Measurements from ENCODE around the gene NPAS3.

Gene NPAS3

DNA sequence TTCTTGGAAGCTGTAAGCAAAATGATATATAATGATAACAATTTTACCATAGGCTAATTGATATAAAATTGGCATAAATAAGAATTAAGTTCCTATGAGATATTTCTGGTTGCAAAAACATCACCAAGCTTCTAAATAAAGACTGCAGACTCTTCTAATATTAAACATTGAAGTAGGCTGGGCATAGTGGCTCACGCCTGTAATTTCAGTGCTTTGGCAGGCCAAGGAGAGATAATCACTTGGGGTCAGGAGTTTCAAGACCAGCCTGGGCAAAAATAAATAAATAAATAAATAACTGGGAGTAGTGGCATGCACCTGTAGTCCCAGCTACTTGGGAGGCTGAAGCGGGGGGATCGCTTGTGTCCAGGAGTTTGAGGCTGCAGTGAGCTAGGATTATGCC, 71.8 kb downstream of the NPAS3 start:
- TF ChIP-seq SIN3A (IDR thresholded peaks at IDR 0.05; ENCODE audit: borderline replicate concordance, insufficient read depth, low read length) (no peak), TAF1 (IDR thresholded peaks at IDR 0.05; ENCODE audit: borderline replicate concordance, insufficient read depth, low read length) (no peak), FOXP2 (optimal IDR thresholded peaks at IDR 0.05; ENCODE audit: borderline replicate concordance, extremely low read depth, extremely low read length, insufficient read depth) (no peak), POLR2AphosphoS5 (IDR thresholded peaks at IDR 0.05; ENCODE audit: low read depth, low read length) (no peak)
- TF ChIP-seq, protein P1, sequence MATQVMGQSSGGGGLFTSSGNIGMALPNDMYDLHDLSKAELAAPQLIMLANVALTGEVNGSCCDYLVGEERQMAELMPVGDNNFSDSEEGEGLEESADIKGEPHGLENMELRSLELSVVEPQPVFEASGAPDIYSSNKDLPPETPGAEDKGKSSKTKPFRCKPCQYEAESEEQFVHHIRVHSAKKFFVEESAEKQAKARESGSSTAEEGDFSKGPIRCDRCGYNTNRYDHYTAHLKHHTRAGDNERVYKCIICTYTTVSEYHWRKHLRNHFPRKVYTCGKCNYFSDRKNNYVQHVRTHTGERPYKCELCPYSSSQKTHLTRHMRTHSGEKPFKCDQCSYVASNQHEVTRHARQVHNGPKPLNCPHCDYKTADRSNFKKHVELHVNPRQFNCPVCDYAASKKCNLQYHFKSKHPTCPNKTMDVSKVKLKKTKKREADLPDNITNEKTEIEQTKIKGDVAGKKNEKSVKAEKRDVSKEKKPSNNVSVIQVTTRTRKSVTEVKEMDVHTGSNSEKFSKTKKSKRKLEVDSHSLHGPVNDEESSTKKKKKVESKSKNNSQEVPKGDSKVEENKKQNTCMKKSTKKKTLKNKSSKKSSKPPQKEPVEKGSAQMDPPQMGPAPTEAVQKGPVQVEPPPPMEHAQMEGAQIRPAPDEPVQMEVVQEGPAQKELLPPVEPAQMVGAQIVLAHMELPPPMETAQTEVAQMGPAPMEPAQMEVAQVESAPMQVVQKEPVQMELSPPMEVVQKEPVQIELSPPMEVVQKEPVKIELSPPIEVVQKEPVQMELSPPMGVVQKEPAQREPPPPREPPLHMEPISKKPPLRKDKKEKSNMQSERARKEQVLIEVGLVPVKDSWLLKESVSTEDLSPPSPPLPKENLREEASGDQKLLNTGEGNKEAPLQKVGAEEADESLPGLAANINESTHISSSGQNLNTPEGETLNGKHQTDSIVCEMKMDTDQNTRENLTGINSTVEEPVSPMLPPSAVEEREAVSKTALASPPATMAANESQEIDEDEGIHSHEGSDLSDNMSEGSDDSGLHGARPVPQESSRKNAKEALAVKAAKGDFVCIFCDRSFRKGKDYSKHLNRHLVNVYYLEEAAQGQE (IDR thresholded peaks at IDR 0.05; ENCODE audit: insufficient read depth in 1 of 2, low read depth in 2 of 2, low read length in 2 of 2) = no peak

DNA sequence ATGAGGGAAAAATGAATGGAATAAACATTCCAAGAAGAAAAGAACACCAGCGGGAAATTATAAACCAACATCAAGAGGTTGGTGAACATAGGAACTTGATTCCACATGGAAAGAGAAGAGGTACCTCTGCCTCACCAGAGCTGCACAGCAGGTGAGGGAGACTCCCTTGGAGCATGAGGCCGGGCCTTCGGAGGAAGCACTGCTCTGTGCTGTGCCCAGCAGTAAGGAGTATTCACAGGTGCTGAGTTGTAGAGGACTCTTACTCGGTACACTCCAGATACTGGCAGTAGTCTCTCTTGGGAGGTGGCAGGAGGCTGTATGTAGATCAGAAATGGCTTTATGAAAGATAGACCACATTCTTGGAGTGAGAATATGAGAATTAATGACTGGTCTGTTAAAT, 76.0 kb downstream of the NPAS3 start:
- TF ChIP-seq FOXP2 (optimal IDR thresholded peaks at IDR 0.05; ENCODE audit: borderline replicate concordance, extremely low read depth, extremely low read length, insufficient read depth) (no peak), POLR2AphosphoS5 (IDR thresholded peaks at IDR 0.05; ENCODE audit: low read depth, low read length) (no peak), SIN3A (IDR thresholded peaks at IDR 0.05; ENCODE audit: borderline replicate concordance, insufficient read depth, low read length) (no peak), TAF1 (IDR thresholded peaks at IDR 0.05; ENCODE audit: borderline replicate concordance, insufficient read depth, low read length) (no peak)
- TF ChIP-seq, protein P1 (IDR thresholded peaks at IDR 0.05; ENCODE audit: insufficient read depth in 1 of 2, low read depth in 2 of 2, low read length in 2 of 2) = no peak

DNA sequence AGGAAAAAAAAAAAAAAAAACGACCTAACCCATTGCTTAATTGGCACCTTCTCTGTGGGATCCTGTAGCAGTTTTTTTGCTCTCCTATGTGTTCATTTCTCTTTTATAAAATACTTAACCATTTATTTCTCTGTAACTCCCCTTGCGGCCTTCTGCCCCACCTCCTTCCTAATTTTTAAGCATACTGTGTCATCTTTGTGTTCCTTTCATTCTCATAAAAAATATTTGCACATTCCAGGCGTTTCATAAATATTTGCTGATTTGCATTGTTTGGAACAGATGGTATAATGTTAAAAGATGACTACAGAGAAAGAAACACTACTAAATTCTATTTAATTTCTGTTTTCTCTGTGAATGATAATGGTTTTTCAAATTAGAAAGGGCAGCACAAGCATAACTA, 77.9 kb downstream of the NPAS3 start:
- TF ChIP-seq SIN3A (IDR thresholded peaks at IDR 0.05; ENCODE audit: borderline replicate concordance, insufficient read depth, low read length) = no peak
- TF ChIP-seq, protein P1 (IDR thresholded peaks at IDR 0.05; ENCODE audit: insufficient read depth in 1 of 2, low read depth in 2 of 2, low read length in 2 of 2) = no peak

DNA sequence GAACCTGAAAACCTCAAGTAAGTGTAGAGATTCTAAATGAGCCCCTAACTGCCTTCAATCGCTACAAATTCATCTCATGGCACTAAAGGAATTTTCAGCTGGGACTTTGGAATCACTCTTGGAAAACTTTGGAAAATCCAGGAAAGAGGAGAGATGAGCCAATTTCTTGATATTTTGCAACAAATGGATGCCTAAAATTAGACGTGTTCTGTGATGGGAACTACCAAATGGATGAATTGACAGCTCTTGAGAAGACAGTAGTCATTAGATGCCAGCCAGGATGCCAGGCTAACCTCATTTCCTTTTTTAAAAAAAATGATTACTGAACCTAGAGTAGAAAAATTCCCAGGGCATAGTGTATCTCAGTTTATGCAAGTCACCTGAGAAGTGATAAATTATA, 78.3 kb downstream of the NPAS3 start:
- no peak for TF ChIP-seq SIN3A (IDR thresholded peaks at IDR 0.05; ENCODE audit: borderline replicate concordance, insufficient read depth, low read length)
- TF ChIP-seq POLR2AphosphoS5 (IDR thresholded peaks at IDR 0.05; ENCODE audit: low read depth, low read length) = no peak
- TF ChIP-seq TAF1 (IDR thresholded peaks at IDR 0.05; ENCODE audit: borderline replicate concordance, insufficient read depth, low read length) = no peak
- TF ChIP-seq FOXP2 (optimal IDR thresholded peaks at IDR 0.05; ENCODE audit: borderline replicate concordance, extremely low read depth, extremely low read length, insufficient read depth) = no peak
- TF ChIP-seq, protein P1 (IDR thresholded peaks at IDR 0.05; ENCODE audit: insufficient read depth in 1 of 2, low read depth in 2 of 2, low read length in 2 of 2) = no peak

DNA sequence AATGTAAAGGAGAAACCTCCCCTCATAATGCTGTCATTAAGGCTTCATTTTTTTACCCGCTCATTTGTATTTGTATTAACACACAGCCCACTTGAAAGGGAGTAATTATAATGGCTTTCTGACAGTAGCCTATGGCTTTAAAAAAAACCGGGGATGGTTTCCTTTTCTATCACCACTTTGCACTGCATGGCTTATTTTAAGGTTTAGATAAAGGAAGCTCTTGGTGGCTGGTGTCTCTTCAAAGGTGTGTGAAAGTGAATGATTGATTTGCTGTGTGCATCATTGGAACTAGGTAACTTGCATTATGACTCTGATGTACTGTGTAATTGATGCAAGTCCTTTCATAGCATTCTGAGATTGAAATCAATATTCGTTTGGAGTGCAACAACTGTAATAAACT, 80.7 kb downstream of the NPAS3 start:
- TF ChIP-seq POLR2AphosphoS5 (IDR thresholded peaks at IDR 0.05; ENCODE audit: low read depth, low read length) (no peak), SIN3A (IDR thresholded peaks at IDR 0.05; ENCODE audit: borderline replicate concordance, insufficient read depth, low read length) (no peak), FOXP2 (optimal IDR thresholded peaks at IDR 0.05; ENCODE audit: borderline replicate concordance, extremely low read depth, extremely low read length, insufficient read depth) (no peak)
- TF ChIP-seq, protein P1 (IDR thresholded peaks at IDR 0.05; ENCODE audit: insufficient read depth in 1 of 2, low read depth in 2 of 2, low read length in 2 of 2) = no peak

Measured in PFSK-1 (cell line).